ENCODE measurements around the gene PDSS2. TPM values are rescaled to one million over a fixed set of nuclear protein-coding genes. Genes with fewer than 3 reads are reported as not detected.

Gene PDSS2
- total RNA-seq, 4 donors from 2014 or later: 2.3 to 16.9 (median 10.7) TPM

DNA sequence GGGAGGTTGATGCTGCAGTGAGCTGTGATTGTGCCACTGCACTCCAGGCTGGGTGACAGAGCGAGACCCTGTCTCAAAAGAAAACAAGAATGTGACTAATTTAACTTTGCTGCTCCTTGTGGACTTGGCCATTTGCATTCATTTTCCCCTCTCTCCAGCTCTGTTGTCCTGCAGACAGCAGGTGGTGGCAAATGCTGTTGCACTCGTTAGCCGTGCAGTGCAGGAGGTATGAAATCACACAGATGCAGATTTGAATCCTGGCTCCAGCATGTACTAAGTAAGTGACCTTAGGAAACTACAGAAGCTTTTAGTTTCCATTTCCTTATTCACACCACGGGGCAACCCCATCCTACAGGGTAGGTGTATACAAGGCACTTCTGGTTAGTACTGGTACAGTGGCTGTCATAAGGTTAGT, 334.4 kb downstream of the PDSS2 start:
- no peaks in the 10 kb centered on the region for H3K4me1 ChIP-seq
- no peak overlapping the region for H3K27ac ChIP-seq
- H3K36me3 ChIP-seq: no peaks in the 10 kb centered on the region
- TF ChIP-seq POLR2A (IDR thresholded peaks at IDR 0.05): no peak
- TF ChIP-seq, protein P1, sequence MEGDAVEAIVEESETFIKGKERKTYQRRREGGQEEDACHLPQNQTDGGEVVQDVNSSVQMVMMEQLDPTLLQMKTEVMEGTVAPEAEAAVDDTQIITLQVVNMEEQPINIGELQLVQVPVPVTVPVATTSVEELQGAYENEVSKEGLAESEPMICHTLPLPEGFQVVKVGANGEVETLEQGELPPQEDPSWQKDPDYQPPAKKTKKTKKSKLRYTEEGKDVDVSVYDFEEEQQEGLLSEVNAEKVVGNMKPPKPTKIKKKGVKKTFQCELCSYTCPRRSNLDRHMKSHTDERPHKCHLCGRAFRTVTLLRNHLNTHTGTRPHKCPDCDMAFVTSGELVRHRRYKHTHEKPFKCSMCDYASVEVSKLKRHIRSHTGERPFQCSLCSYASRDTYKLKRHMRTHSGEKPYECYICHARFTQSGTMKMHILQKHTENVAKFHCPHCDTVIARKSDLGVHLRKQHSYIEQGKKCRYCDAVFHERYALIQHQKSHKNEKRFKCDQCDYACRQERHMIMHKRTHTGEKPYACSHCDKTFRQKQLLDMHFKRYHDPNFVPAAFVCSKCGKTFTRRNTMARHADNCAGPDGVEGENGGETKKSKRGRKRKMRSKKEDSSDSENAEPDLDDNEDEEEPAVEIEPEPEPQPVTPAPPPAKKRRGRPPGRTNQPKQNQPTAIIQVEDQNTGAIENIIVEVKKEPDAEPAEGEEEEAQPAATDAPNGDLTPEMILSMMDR (IDR thresholded peaks at IDR 0.05): no peak
- no peak for DNase-seq
- no peak overlapping the region for H3K4me3 ChIP-seq
- H3K27me3 ChIP-seq: no peaks in the 10 kb centered on the region
- H3K9me3 ChIP-seq: no peaks in the 10 kb centered on the region
- intact Hi-C loops (cut with DNase I; ENCODE audit: low total_unique reads): no loop called here

- intact Hi-C loops (cut with DNase I; ENCODE audit: low total_unique reads): no loop called here
- no peak overlapping the region for H3K4me3 ChIP-seq
- no peaks in the 10 kb centered on the region for H3K4me1 ChIP-seq
- H3K9me3 ChIP-seq: no peaks in the 10 kb centered on the region
- H3K36me3 ChIP-seq: no peaks in the 10 kb centered on the region
- no peak overlapping the region for H3K27ac ChIP-seq
- TF ChIP-seq POLR2A (IDR thresholded peaks at IDR 0.05): no peak
- no peaks in the 10 kb centered on the region for H3K27me3 ChIP-seq
- DNase-seq: no peak
Observed at GRCh38 chr6:107123501-107123900, 335.9 kb downstream of the PDSS2 start.

DNA sequence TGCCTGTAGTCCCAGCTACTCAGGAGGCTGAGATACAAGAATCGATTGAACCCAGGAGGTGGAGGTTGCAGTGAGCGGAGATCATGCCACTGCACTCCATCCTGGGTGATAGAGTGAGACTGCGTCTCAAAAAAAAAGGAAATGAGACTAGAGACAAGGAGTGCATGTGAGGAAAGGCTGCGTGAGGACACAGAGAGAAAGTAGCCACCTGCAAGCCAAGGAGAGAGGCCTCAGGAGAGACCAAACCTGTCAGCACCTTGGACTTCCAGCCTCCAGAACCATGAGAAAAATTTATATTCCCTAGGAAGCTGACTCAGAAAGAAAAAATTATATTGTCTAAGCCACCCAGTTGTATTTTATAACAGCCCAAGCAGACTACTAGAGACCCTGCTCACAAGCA, 336.6 kb downstream of the PDSS2 start:
- H3K4me1 ChIP-seq: no peaks in the 10 kb centered on the region
- intact Hi-C loops (cut with DNase I; ENCODE audit: low total_unique reads): no loop called here
- no peak overlapping the region for H3K27ac ChIP-seq
- no peak overlapping the region for H3K4me3 ChIP-seq
- H3K27me3 ChIP-seq: no peaks in the 10 kb centered on the region
- H3K36me3 ChIP-seq: no peaks in the 10 kb centered on the region
- no peak for TF ChIP-seq POLR2A (IDR thresholded peaks at IDR 0.05)
- TF ChIP-seq, protein P1 (IDR thresholded peaks at IDR 0.05): no peak
- DNase-seq: no peak
- no peaks in the 10 kb centered on the region for H3K9me3 ChIP-seq

DNA sequence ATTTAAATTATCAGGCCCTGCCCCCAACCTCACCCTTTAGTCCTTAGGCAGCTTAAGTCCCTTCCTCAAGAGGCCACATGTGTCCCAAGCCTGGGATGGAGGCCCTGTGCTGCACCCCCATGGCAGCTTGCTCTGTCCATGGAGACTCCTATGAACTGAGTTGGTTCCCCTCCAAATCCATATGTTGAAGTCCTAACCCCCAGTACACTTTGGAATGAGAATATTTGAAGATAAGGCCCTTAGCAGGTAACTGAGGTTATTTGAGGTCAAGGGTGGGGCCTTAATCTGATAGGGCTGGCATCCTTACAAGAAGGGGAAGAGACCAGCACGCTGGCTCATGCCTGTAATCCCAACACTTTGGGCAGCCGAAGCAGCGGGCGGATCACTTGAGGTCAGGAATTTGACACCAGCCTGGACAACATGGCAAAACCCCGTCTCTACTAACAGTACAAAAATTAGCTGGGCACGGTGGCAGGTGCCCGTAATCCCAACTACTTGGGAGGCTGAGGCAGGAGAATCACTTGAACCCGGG, 337.3 kb downstream of the PDSS2 start:
- H3K4me1 ChIP-seq: no peaks in the 10 kb centered on the region
- H3K36me3 ChIP-seq: no peaks in the 10 kb centered on the region
- DNase-seq: no peak
- H3K27me3 ChIP-seq: no peaks in the 10 kb centered on the region
- H3K4me3 ChIP-seq: no peak overlapping the region
- no peaks in the 10 kb centered on the region for H3K9me3 ChIP-seq
- TF ChIP-seq, protein P1 (IDR thresholded peaks at IDR 0.05): no peak
- TF ChIP-seq POLR2A (IDR thresholded peaks at IDR 0.05): no peak
- H3K27ac ChIP-seq: no peak overlapping the region
- intact Hi-C loops (cut with DNase I; ENCODE audit: low total_unique reads): no loop called here

- Histone ChIP-seq H3K9me3 (no peaks in the 10 kb centered on the region), H3K27me3 (no peaks in the 10 kb centered on the region)
Observed at GRCh38 chr6:107121266-107121665, 338.1 kb downstream of the PDSS2 start.

More at GRCh38 chr6:107121266-107121665, 338.1 kb downstream of the PDSS2 start:
- intact Hi-C loops (cut with DNase I; ENCODE audit: low total_unique reads): no loop called here
- Histone ChIP-seq H3K27ac (no peak overlapping the region), H3K4me1 (peaks cover 0 to 6% of the 10 kb centered on the region in 2 donors), H3K36me3 (no peaks in the 10 kb centered on the region), H3K4me3 (no peak overlapping the region)
- TF ChIP-seq, protein P1 (IDR thresholded peaks at IDR 0.05): no peak
- TF ChIP-seq POLR2A (IDR thresholded peaks at IDR 0.05): no peak
- DNase-seq: no peak
